Measurements from ENCODE around the gene NDUFS2.
"Not testable (repeated sequence)": the region's sequence is repeated elsewhere in the genome, so short reads cannot be mapped to it uniquely, and the experiment has no call there.

Gene NDUFS2

GRCh38 chr1:161255302-161255701 lies 53.1 kb downstream of the NDUFS2 start:
- DNase-seq (ENCODE audit: low spot score), result not testable (repeated sequence)

GRCh38 chr1:161255955-161256520 lies 53.9 kb downstream of the NDUFS2 start:
- DNase-seq (ENCODE audit: low spot score), result not testable (repeated sequence)

- not testable (repeated sequence) for DNase-seq (ENCODE audit: low spot score)
Measured at GRCh38 chr1:161257109-161257508, 54.9 kb downstream of the NDUFS2 start.

- no peak for DNase-seq (ENCODE audit: low spot score)
Measured at GRCh38 chr1:161258439-161259344, 56.5 kb downstream of the NDUFS2 start, which contains the start of gene PCP4L1. TSS of gene PCP4L1 (plus strand) at chr1:161258745. CDS start at chr1:161258975, 230 bp downstream.

- no peak for DNase-seq (ENCODE audit: low spot score)
Measured at GRCh38 chr1:161259345-161259702, 57.2 kb downstream of the NDUFS2 start.

- no peak for DNase-seq (ENCODE audit: low spot score)
Measured at GRCh38 chr1:161259765-161260164, 57.6 kb downstream of the NDUFS2 start.

- no peak for DNase-seq (ENCODE audit: low spot score)
Measured at GRCh38 chr1:161260376-161261260, 58.5 kb downstream of the NDUFS2 start.

- DNase-seq (ENCODE audit: low spot score), result no peak
Measured at GRCh38 chr1:161261261-161262235, 59.4 kb downstream of the NDUFS2 start.
